HG03342 (cell line): ENCODE data around the gene FYTTD1.
"Not testable (repeated sequence)": the region's sequence is repeated elsewhere in the genome, so short reads cannot be mapped to it uniquely, and the experiment has no call there.

Experiments used
- ATAC-seq: cut with Tn5 transposase; IDR thresholded peaks from one replicate; pipeline ENCODE4 v1.9.1; 2021; ENCODE audit warnings: mild to moderate bottlenecking, moderate library complexity; ENCODE audit not compliant: unreplicated experiment

The FYTTD1 gene

GRCh38 chr3:197749601-197750395, at the start of gene FYTTD1:
FYTTD1 (plus strand) TSS chr3:197749883; CDS start chr3:197749972, 89 bp downstream.
- peak; percentile 73 for ATAC-seq

DNA sequence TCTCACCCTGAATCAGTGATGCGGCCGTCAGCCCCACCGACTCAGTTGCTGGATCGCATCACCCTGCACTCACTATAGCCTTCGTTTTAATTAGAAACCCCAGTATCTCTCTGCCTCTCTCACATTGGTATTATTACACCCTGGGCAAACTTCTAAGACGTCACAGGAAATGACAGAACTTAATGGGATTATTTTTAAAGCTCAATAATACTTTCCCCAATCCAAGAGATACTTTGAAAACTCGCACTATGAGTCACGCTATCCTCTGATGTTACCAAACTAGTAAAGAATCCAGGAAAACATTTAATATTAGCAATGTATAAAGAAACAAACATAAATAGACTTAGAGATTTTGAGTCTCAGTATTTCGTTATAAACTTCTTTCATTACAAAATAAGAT, 49.6 kb upstream of the FYTTD1 start:
- ATAC-seq: no peak

DNA sequence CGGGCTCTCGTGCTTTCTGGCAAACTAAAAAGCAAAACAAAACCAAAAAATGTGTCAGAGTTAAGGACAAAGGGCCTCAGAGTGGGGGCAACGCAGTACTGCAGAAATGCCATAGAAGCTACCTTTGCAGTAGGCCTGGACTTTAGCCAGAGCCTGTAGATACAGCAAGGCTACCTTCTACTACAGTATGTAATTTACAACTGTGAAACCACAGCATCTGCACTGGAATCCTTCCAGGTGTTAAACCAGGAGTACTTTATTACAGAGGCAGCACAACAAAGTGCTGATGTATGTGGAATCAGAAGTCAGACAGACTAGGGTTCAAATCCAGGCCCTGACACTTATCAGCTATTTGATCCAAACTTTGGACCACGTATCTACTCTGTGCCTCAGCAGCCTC, 47.8 kb upstream of the FYTTD1 start:
- ATAC-seq: no peak

GRCh38 chr3:197706658-197707057, 43.0 kb upstream of the FYTTD1 start:
- ATAC-seq: no peak

GRCh38 chr3:197709135-197709534, 40.5 kb upstream of the FYTTD1 start:
- no peak for ATAC-seq

GRCh38 chr3:197710965-197711364, 38.7 kb upstream of the FYTTD1 start:
- not testable (repeated sequence) for ATAC-seq

- ATAC-seq: peak; percentile 90
Measured at GRCh38 chr3:197711973-197712707, 37.5 kb upstream of the FYTTD1 start.

GRCh38 chr3:197713477-197713822, 36.2 kb upstream of the FYTTD1 start:
- ATAC-seq: peak; percentile 15

DNA sequence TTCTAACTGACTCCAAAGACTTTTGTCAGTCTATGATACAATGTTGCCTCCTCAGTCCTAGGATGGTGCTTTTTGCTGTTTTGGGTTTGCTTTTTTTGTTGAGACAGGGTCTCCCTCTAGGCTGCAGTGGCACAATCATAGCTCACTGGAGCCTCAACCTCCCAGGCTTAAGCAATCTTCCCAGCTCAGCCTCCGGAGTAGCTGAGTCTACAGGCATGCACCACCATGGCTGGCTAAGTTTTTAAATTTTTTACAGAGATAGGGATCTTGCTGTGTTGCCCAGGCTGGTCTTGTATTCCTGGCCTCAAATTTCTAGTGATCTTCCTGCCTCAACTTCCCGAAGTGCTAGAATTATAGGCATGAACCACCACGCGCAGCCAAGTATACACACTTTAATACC, 35.4 kb upstream of the FYTTD1 start:
- ATAC-seq: no peak

DNA sequence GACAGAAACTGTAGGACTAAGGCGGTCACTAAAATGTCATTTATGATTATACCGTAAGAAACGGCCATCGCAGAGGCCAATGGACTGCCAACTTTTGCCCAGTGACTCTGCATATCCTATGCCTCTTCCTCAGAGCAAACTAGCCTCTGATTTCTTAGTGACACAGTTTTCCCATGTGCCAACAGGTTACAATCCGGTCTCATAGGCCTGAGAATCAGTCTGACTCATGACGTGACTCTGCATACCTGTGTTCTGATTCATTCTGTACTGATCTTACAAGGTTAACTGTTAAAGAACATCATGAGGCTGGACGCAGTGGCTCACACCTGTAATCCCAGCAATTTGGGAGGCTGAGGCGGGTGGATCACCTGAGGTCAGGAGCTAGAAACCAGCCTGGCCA, 30.8 kb upstream of the FYTTD1 start:
- ATAC-seq: no peak

GRCh38 chr3:197720694-197721093, 29.0 kb upstream of the FYTTD1 start:
- ATAC-seq: no peak

DNA sequence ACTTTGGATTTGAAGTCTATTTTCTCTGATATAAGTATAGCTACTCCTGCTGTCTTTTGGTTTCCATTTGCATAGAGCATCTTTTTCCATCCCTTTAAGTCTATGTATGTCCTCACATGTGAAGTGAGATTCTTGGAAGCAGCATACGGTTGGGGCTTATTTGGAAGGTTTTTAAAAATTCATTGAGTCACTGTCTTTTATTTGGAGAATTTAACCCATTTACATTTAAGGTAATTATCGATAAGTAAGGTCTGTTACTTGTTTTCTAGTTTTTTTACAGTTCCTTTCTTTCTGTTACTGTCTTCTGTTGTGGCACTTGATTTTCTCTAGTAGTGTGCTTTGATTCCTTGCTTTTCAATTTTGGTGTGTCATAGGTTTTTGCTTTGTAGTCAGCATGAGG, 26.9 kb upstream of the FYTTD1 start:
- ATAC-seq: no peak

DNA sequence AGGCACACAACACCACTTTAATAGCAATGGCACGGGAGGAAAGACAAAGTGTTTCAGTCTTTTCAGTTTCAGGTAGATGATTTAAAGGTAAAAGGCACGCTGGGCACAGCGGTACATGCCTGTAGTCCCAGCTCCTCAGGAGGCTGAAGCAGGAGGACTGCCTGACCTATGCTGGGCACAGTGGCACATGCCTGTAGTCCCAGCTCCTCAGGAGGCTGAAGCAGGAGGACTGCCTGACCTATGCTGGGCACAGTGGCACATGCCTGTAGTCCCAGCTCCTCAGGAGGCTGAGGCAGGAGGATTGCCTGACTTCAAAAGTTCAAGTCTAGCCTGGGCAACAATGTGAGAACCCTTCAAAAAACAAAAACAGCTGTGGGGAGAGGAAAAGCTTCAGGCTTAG, 21.8 kb upstream of the FYTTD1 start:
- ATAC-seq: not testable (repeated sequence)

DNA sequence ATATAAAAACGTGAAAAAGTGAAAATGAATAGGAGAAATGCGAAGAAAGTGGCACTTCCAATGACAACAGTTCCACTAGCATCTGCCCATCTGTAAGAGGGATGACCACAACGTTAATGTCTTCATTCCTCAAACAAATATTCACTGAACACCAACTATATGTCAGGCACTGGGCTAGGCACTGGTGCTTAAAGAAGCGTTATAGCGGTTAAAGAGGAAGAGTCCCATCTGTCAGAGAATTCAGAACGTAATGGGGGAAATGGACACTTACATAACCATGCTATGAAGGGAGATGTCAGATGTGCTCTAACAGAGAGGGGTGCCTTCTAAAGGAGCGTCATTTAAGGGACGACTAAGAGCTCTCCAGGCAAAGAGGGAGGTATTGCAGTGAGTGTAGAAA, 21.2 kb upstream of the FYTTD1 start:
- no peak for ATAC-seq

GRCh38 chr3:197730200-197730599, 19.5 kb upstream of the FYTTD1 start:
- ATAC-seq: no peak

- ATAC-seq: not testable (repeated sequence)
Measured at GRCh38 chr3:197730770-197731169, 18.9 kb upstream of the FYTTD1 start.

DNA sequence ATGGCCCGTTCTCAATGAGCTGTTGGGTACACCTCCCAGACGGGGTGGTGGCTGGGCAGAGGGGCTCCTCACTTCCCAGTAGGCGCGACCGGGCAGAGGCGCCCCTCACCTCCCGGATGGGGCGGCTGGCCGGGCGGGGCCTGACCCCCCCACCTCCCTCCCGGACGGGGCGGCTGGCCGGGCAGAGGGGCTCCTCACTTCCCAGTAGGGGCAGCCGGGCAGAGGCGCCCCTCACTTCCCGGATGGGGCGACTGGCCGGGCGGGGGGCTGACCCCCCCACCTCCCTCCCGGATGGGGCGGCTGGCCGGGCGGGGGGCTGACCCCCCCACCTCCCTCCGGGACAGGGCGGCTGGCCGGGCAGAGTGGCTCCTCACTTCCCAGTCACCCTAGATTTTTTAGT, 18.2 kb upstream of the FYTTD1 start:
- ATAC-seq: not testable (repeated sequence)

GRCh38 chr3:197733042-197733441, 16.6 kb upstream of the FYTTD1 start:
- ATAC-seq: no peak

DNA sequence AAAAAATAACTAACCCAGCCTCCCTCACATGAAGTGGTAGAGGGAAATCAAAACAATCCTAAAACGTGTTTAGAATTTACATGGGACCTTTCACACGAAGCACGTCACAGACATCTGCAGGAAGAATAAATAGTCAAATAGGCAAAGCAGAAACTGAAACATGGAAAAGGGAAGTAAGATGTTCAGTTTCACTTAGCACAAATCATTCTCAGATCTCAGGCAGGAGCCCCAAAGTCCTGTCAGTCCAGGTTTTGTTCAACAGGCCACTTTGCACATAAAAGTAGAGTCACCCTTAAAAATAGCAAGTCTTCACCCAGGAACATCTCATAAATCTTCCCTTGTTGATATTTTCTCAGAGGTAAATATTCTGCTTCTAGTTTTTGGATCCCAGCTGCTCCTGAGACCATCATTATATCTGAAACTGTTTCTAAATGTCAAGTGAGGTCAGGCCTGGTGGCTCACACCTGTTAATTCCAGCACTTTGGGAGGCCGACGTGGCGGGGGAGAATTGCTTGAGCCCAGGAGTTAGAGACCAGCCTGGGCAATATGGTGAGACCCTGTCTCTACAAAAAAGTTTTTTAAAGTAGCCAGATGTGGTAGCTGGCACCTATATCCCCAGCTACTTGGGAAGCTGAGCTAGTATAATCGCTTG, 14.9 kb upstream of the FYTTD1 start:
- peak; percentile 53 for ATAC-seq

DNA sequence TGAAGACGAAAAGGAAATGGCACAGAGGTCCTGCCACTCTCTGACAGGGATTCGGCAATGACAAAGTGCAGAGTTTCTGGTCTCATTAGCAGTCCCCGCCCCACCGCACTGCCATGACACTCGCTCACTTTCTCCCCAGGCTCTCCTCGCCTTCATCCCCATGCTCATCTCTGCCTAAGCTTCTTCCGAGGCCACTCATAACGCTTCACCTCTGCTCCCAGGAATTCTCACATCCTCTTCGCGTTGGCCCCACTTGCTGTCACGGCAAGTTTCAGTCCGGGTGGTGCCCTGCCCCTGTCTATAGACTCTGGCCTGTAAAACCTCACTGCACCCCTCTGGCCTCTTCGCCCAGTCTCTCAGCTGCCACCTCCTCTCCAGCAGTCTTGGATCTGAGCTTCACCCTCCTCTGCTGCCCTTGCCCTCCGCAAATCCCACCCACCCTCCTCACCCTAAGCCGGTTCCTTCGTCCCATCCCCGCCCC, 13.6 kb upstream of the FYTTD1 start:
- ATAC-seq: no peak

- ATAC-seq: peak; percentile 79
Measured at GRCh38 chr3:197736491-197737318, 13.0 kb upstream of the FYTTD1 start, which contains the start of gene RUBCN. RUBCN (minus strand) TSS chr3:197736904; CDS start chr3:197736719, 185 bp downstream.
